Embryonic facial prominence (tissue), 1 donor: Measurements from ENCODE around the gene GALNS.

Source experiments
- DNase-seq: peaks from one replicate; pipeline ENCODE4 v3.0.0-alpha.2; 2016; ENCODE audit errors: extremely low spot score

GALNS gene

DNA sequence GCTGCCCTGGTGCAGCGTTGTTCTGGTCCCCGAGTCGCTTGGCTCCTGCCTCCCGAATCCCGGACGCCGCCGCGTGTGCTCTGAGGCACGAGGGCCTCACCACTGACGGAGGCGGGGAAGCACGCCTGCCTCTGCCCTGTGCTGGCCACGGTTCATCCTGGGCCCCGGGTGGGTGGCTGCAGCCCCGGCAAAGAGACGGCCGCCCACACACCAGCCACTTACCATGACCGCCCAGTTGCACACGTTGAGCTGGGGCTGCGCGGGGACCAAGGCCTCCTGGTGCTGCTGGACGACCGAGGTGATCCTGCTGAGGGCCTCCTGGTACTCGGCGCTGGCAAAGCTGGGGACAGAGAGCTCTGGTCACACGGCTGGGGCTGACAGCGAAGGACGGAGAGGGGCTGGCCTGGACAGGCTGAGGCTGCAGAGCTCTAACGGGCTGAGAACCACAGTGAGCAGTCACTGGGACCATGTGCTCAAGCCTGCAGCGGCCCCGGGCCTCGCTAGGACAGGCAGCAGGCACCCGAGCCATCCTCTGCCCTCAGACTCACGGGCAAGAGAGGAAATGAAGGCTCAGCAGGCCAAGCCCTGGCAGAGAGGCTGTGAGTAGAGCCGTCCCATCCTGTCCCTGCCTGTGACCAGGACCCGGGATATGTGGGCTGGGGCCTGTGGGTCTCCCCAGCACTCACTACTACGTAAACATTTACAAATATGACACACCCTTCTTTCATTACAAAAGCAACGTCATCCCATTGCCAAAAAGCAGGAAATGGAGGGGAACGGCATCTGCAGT is 38.8 kb downstream of the GALNS start:
- DNase-seq = no peak

GRCh38 chr16:88816736-88817535 is 39.8 kb downstream of the GALNS start:
- no peak for DNase-seq

- no peak for DNase-seq
These were observed 40.7 kb downstream of the GALNS start for GRCh38 chr16:88815901-88816589.

DNA sequence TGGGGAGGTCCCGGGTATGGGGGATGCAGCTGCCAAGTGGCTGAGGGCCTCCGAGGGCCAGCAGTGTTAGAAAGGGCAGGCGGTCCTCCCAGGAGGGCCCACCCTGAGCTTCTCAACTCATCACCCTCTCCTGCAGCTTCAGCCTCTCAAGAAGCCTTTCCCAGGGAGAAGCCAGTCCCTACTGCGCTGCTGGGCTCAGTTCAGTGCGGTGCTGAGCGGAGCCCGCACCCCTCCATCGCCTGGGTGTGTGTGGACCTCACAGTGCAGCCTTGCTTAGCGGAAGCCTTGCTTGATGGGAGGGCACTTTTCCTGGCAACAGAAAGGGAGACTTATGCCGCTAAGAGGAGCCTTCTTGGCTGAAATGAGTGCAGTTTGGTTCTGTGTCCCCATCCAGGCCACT is 41.5 kb downstream of the GALNS start:
- no peak for DNase-seq

- DNase-seq = no peak
These were observed 42.6 kb downstream of the GALNS start for GRCh38 chr16:88814144-88814502.

- DNase-seq = no peak
These were observed 43.2 kb downstream of the GALNS start for GRCh38 chr16:88813269-88814143.

DNA sequence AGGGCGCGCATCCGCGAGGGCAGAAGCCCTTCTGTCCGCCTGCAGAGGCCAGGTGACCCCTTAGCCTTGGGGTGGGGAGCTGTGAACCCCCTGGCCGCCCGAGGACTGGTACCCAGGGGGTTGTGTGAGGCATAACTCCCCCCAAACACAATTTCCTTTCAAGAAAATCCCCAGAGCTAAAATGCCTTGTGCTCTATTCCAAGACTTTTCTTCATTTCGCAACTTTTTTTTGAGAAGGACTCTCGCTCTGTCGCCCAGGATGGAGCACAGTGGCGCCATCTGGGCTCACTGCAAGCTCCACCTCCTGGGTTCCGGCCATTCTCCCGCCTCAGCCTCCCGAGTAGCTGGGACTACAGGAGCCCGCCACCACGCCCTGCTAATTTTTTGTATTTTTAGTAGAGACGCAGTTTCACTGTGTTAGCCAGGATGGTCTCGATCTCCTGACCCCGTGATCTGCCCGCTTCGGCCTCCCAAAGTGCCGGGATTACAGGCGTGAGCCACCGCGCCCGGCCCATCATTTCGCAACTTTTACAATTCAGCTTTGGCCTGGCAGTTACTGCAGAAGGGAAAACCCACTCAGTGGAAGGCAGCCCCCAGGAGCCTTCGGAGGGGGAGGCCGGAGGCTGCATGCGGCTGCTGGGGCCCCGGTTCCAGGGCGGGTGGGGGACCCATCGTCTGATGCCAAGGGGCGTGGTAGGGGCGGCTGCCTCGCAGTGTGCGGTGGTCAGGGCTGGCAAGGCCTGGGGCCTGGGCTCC is 44.1 kb downstream of the GALNS start:
- DNase-seq = no peak

GRCh38 chr16:88811769-88812512 is 44.8 kb downstream of the GALNS start, which contains the start of gene APRT:
TSS of gene APRT (minus strand) at chr16:88811928. CDS start at chr16:88811899, 29 bp downstream.
- DNase-seq = peak; percentile 84

GRCh38 chr16:88810912-88811768 is 45.6 kb downstream of the GALNS start:
- peak; percentile 32 for DNase-seq

- no peak for DNase-seq
These were observed 46.4 kb downstream of the GALNS start for GRCh38 chr16:88810166-88810911.

GRCh38 chr16:88809676-88810165 is 47.0 kb downstream of the GALNS start:
- DNase-seq = no peak

GRCh38 chr16:88809068-88809675 is 47.6 kb downstream of the GALNS start:
- no peak for DNase-seq

DNA sequence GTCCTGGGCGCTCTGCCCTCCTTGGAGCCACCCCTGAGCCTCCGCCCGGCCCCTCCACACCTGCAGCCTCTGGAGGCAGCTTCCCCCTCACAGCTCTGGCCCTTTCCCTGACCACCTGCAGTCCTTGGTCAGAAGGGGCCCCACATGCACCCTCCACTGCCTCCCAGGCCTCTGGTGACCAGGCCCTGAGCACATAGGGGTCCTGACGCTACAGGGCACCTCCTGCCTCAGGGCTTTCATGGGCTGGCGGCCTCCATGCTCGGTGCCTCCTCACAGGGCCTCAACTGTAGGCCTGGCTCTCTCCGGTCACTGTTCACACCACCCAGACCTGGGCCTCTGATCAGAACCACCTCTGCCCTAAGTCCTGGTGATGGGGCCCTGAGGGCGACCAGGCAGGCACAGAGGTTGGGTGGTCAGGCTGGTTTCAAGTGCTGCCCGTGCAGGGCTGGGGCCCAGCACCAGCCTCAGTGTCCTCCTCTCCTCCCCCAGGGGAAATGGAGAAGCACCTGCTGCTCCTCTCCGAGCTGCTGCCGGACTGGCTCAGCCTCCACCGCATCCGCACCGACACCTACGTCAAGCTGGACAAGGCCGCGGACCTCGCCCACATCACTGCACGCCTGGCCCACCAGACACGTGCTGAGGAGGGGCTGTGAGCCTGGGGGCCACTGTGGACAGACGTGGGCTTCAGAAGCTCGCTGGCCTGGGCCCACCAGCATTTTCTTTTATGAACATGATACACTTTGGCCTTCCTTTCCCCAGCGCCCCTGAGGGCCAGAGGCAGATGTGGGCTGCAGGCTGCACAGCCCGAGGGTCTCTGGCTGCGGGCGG is 48.9 kb downstream of the GALNS start:
- DNase-seq = no peak

DNA sequence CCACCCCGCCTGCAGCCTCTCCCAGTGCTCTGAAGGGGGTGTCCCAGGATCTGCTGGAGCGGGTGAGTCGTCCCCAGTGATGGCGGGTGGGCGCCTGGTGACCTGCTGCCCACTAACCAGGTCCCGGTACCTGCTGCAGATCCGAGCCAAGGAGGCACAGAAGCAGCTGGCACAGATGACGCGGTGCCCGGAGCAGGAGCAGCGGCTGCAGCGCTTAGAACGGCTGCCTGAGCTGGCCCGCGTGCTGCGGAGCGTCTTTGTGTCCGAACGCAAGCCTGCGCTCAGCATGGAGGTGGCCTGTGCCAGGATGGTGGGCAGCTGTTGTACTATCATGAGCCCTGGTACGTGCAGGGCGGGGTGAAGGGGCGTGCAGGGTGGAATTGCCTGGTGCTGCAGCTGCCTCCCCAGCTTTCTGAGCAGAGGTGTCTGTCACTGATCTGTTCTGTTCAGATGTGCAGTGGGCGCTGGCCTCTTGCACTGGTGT is 49.6 kb downstream of the GALNS start:
- no peak for DNase-seq

DNA sequence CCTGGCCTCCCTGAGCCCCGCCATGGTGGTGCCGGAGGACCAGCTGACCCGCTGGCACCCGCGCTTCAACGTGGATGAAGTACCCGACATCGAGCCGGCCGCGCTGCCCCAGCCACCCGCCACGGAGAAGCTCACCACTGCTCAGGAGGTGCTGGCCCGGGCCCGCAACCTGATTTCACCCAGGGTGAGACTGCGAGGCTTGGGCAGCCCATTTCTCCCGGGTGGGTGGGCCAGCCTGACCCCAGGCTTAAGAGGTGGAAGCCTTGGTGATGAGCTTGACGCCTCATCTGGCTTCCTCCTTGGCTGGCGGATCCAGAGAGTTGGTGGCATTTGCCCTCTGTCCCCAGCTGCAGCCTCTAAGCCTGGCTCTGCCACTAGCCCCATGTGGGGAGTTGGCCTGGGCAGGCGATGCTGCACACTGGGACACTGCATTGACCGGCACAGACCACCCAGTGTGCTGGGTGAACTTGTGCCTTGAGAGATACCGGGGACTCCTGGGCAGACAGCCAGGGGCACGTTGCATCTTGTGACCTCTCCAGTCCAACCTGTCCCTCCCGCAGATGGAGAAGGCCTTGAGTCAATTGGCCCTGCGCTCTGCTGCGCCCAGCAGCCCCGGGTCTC is 50.1 kb downstream of the GALNS start:
- DNase-seq = no peak

DNA sequence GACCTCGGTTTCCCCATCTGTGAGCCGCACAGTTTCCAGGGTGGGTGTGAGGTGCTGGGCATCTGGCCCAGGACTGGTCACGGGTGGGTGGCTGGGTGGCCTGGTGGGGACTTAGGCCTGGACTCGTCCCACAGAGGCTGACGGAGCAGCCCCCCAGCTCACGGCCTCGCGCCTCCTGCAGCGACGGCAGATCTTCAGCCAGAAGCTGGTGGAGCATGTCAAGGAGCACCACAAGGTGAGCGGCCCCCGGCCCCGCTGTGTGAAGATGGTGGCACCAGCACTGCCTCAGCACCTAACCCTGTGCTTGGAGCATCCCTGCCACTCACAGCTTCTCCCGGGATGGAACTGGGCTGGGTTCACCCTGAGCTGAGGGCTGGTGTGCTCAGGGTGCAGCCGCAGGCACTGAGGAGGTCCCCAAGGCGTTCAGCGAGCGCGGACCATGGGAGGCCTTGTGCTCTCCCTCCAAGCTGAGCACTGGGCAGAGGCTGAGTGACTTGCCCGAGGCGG is 50.8 kb downstream of the GALNS start:
- no peak for DNase-seq
